Measurements from ENCODE around the gene ARL6IP4.
"Not testable (repeated sequence)": the region's sequence is repeated elsewhere in the genome, so short reads cannot be mapped to it uniquely, and the experiment has no call there.

Gene ARL6IP4

DNA sequence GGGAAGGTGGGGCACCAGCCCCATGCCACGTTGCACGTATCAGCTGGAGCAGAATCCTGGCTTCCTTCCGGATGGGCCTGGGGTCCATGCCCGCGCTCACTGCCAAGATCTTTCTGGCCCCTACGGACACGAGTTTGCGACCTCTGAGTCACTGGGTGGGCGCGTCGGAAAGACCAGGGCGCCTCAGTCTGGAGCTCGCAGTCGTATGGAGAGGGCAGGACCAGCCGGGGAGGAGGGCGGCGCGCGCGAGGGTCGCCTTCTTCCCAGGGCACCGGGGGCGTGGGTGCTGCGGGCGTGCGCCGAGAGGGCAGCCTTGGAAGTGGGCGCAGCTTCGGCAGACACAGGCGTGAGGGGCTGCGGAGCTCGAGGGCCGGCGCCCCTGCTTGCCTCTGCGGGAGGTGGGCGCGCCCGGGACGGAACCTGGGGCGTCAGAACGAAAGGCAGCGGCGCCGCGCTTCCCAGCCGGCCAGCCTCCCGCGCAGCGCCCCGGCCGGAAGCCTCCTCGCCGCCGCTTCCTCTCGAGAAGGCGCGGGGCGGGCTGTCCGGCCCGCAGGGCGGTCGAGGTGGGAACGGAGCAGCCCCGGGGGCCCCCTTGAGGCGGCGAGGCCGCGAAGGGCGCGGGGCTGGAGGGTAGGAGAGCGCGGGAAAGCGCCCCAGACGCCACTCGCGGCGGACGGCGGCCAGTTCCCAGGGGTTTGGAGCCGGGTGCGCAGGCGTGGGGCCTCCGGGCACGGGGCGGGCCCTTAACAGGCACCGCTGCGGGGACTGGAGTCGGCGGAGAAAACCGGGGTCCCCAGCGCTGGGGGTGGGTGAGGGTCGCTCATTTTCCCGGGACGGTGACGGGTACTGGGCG lies at the start of gene ARL6IP4:
ARL6IP4 (plus strand) TSS at position 499 of the 853 bp plus-strand sequence. CDS start 459 bp downstream, outside the sequence.
- Mint-ChIP-seq H3K9me3 (no peaks in the 10 kb centered on the region), H3K4me3 (peak within 1 kb of the TSS; percentile 92), H3K36me3 (ENCODE audit: low read depth) (no peaks in the 10 kb centered on the region), H3K4me1 (peaks cover 71% of the 10 kb centered on the region), H3K27me3 (ENCODE audit: low read depth, poor library complexity) (no peaks in the 10 kb centered on the region), H3K27ac (peak within 1 kb of the TSS; percentile 19)
- TF ChIP-seq, protein P1, sequence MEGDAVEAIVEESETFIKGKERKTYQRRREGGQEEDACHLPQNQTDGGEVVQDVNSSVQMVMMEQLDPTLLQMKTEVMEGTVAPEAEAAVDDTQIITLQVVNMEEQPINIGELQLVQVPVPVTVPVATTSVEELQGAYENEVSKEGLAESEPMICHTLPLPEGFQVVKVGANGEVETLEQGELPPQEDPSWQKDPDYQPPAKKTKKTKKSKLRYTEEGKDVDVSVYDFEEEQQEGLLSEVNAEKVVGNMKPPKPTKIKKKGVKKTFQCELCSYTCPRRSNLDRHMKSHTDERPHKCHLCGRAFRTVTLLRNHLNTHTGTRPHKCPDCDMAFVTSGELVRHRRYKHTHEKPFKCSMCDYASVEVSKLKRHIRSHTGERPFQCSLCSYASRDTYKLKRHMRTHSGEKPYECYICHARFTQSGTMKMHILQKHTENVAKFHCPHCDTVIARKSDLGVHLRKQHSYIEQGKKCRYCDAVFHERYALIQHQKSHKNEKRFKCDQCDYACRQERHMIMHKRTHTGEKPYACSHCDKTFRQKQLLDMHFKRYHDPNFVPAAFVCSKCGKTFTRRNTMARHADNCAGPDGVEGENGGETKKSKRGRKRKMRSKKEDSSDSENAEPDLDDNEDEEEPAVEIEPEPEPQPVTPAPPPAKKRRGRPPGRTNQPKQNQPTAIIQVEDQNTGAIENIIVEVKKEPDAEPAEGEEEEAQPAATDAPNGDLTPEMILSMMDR (IDR thresholded peaks at IDR 0.05): no peak
- DNase-seq: peak; percentile 67

DNA sequence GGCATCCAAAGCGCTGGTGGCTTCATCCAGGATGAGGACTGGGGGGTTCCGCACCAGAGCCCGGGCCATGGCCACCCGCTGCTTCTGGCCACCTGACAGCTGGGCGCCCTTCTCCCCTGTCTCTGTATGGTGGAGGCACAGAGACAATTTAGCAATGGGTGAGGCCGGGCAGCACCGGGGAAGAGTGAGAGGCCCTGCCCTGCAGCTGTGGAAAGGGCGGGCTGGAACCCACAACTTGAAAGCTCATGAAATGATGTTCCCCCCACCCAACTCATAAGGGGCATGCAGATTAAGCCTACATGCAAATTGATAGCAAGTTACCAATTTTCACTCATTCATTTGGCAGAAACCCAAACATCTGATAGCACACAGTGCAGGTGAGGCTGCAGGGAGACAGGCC lies 48.3 kb upstream of the ARL6IP4 start:
- TF ChIP-seq, protein P1 (IDR thresholded peaks at IDR 0.05): no peak
- Mint-ChIP-seq H3K27ac (no peak overlapping the region), H3K9me3 (no peaks in the 10 kb centered on the region), H3K36me3 (ENCODE audit: low read depth) (no peaks in the 10 kb centered on the region), H3K27me3 (ENCODE audit: low read depth, poor library complexity) (peaks cover 2% of the 10 kb centered on the region), H3K4me1 (peaks cover 9% of the 10 kb centered on the region), H3K4me3 (no peak overlapping the region)
- no peak for DNase-seq

DNA sequence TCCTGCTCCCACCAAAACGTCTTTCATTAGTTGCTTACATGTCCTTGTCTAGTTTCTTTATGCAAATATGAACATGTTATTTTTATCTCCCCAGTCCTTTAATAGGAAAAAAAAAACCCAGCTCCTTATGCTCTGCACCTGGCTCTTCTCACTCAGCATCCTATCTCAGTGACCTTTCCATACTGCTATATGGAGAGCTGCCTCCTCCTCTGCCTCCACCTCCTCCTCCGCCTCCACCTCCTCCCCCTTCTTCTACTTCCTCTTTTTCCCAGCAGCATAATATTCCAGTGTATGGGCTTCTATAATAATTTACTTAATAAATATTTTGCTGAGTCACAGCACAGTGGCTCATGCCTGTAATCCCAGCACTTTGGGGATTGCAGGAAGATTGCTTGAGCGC lies 45.8 kb upstream of the ARL6IP4 start:
- H3K4me3 Mint-ChIP-seq: no peak overlapping the region
- H3K9me3 Mint-ChIP-seq: no peaks in the 10 kb centered on the region
- H3K4me1 Mint-ChIP-seq: peaks cover 9% of the 10 kb centered on the region
- H3K27ac Mint-ChIP-seq: no peak overlapping the region
- H3K27me3 Mint-ChIP-seq (ENCODE audit: low read depth, poor library complexity): peaks cover 2% of the 10 kb centered on the region
- no peaks in the 10 kb centered on the region for H3K36me3 Mint-ChIP-seq (ENCODE audit: low read depth)
- DNase-seq: no peak
- TF ChIP-seq, protein P1 (IDR thresholded peaks at IDR 0.05): no peak

DNA sequence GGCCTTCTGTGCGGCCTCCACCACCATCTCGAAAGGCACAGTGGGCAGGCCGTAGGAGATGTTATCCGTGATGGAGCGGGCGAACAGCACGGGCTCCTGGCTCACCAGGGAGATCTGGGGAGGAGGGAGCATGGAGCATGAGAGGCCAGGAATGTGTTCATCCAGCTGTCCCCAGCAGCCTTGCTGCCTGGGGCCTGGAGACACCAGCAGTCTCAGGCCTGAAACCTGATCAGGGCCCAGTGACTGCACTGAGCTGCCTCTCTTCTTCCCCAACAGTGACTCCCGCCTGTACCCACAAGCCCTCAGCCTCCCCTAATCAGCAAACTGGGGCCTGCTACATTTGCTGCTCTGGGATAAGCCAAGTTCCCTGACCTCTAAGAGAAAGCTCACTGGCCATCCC lies 45.2 kb upstream of the ARL6IP4 start:
- TF ChIP-seq, protein P1 (IDR thresholded peaks at IDR 0.05): no peak
- Mint-ChIP-seq H3K4me1 (peaks cover 9% of the 10 kb centered on the region), H3K9me3 (no peaks in the 10 kb centered on the region), H3K27me3 (ENCODE audit: low read depth, poor library complexity) (peaks cover 2% of the 10 kb centered on the region), H3K27ac (peak overlapping the region; percentile 99), H3K36me3 (ENCODE audit: low read depth) (no peaks in the 10 kb centered on the region), H3K4me3 (no peak overlapping the region)
- DNase-seq: peak; percentile 36

DNA sequence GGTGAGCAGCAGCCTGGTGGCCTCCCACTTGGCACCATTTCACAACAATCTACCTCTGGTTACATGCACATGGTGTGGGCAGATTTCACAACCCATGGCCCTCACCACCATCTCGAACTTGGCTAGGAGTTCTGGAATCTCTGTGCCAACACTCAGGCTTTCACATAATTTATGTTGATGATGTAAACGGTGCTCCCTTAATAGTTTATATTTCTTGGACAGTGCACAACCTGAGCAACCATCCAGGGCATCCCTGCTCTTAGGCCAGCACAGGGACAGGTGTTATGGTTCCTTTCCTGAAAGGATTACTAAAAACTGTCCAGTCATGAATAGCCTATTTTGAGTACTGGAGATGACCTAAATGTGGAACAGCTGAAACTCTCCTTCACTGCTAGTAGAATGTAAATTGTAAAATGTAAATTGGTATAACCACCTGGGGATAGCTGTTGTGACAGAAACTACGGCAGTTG lies 42.8 kb upstream of the ARL6IP4 start:
- Mint-ChIP-seq H3K4me3 (no peak overlapping the region), H3K4me1 (peaks cover 10% of the 10 kb centered on the region), H3K9me3 (no peaks in the 10 kb centered on the region), H3K27me3 (ENCODE audit: low read depth, poor library complexity) (peaks cover 2% of the 10 kb centered on the region), H3K27ac (no peak overlapping the region), H3K36me3 (ENCODE audit: low read depth) (no peaks in the 10 kb centered on the region)
- TF ChIP-seq, protein P1 (IDR thresholded peaks at IDR 0.05): no peak
- no peak for DNase-seq

DNA sequence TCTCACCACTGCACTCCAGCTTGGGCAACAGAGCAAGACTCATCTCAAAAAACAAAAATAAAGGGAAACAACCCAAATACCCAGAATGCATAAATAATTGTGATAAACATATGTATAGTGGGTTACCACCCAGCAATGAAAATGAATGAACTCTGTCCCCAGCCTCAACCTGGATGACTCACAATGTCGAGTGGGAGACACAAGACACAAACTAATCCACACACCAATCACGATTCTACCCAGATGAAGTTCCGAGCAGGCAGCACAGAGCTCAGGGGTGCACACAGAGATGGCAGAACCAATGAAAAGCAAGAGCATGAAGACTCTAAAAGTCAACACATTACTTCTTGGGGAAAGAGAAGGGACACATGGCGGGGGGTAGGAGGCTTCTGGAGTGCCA lies 41.4 kb upstream of the ARL6IP4 start:
- TF ChIP-seq, protein P1 (IDR thresholded peaks at IDR 0.05): no peak
- peaks cover 25% of the 10 kb centered on the region for H3K4me1 Mint-ChIP-seq
- H3K27ac Mint-ChIP-seq: no peak overlapping the region
- H3K27me3 Mint-ChIP-seq (ENCODE audit: low read depth, poor library complexity): no peaks in the 10 kb centered on the region
- H3K9me3 Mint-ChIP-seq: no peaks in the 10 kb centered on the region
- no peak for DNase-seq
- H3K36me3 Mint-ChIP-seq (ENCODE audit: low read depth): no peaks in the 10 kb centered on the region
- no peak overlapping the region for H3K4me3 Mint-ChIP-seq

DNA sequence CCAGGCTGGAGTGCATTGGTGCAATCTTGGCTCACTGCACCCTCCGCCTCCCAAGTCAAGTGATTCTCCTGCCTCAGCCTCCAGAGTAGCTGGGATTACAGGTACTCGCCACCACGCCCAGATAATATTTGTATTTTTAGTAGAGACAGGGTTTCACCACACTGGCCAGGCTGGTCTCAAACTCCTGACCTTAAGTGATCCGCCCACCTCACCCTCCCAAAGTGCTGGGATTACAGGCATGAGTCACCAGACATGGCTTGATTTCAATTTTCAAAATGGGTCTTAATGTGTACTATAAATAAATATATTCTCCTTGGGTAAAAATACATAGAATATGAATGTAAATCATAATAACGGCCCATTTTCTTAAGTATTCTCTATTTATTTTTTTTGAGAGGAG lies 39.1 kb upstream of the ARL6IP4 start:
- H3K4me1 Mint-ChIP-seq: peaks cover 25% of the 10 kb centered on the region
- H3K27me3 Mint-ChIP-seq (ENCODE audit: low read depth, poor library complexity); H3K4me3 Mint-ChIP-seq; H3K9me3 Mint-ChIP-seq; H3K36me3 Mint-ChIP-seq (ENCODE audit: low read depth); H3K27ac Mint-ChIP-seq; DNase-seq: not testable (repeated sequence)
